Endothelial cell of umbilical vein (primary cell): ENCODE results near the gene ASF1A. TPM values are rescaled to one million over a fixed set of nuclear protein-coding genes. Genes with fewer than 3 reads are reported as not detected.

Experiments
- BruUV-seq: library from RNA; stranded (reverse); fragments of 400-500 nt; replicated peaks from 2 replicates; lab custom pipeline; 2021; lab: Mats Ljungman, UMichigan
- CTCF ChIA-PET: fragments of 300-600, 350-600 bp; sonication (Branson Sonifier 250); formaldehyde crosslinking; loops from one replicate; lab custom pipeline; 2021; ENCODE audit warnings: antibody characterized with exemption, inconsistent platforms; lab: Charles Lee
- POLR2A ChIA-PET: fragments of 300-600, 350-600 bp; sonication (Branson Sonifier 250); formaldehyde crosslinking; loops from one replicate; lab custom pipeline; 2021; ENCODE audit warnings: antibody characterized with exemption, inconsistent platforms; lab: Charles Lee
- DNase-seq: peaks from one replicate; pipeline ENCODE4 v3.0.0-alpha.2; 2011; ENCODE audit warnings: low read depth, low spot score
- FAIRE-seq: peaks from 2 replicates; lab custom pipeline; 2011; peaks lifted over from hg19 to GRCh38; lab: Jason Lieb, UNC
- H2AFZ ChIP-seq: 2 replicates; pipeline ENCODE4 v1.6.0; 2012; ENCODE audit warnings: low read depth, low read length, control low read depth, inconsistent platforms
- H3K27ac ChIP-seq: 2 replicates; pipeline ENCODE4 v1.5.1; 2011; ENCODE audit warnings: low read depth, mild to moderate bottlenecking, control low read depth, low read length, moderate library complexity; ENCODE audit not compliant: insufficient read depth
- H3K27me3 ChIP-seq, 2 experiments: 2 replicates each; pipeline versions ENCODE4 v1.6.0 to v1.6.1; 2011; ENCODE audit warnings: low read length in 2 of 2, mixed read lengths in 1 of 2; ENCODE audit not compliant: control insufficient read depth in 2 of 2, insufficient read depth in 2 of 2
- H3K36me3 ChIP-seq, 2 experiments: 2 replicates in 1 of 2; 3 replicates in 1 of 2; pipeline ENCODE4 v1.5.1; 2011; ENCODE audit warnings: low read length in 2 of 2, mild to moderate bottlenecking in 1 of 2, moderate library complexity in 1 of 2; ENCODE audit not compliant: control insufficient read depth in 2 of 2, insufficient read depth in 2 of 2; ENCODE audit errors: extremely low read depth in 1 of 2
- H3K4me1 ChIP-seq: 3 replicates; pipeline ENCODE4 v1.5.1; 2011; ENCODE audit warnings: mild to moderate bottlenecking, low read length; ENCODE audit not compliant: control insufficient read depth, insufficient read depth; ENCODE audit errors: extremely low read depth
- H3K4me2 ChIP-seq: 2 replicates; pipeline ENCODE4 v1.6.1; 2011; ENCODE audit warnings: low read length, control low read depth, mixed read lengths; ENCODE audit not compliant: insufficient read depth
- H3K4me3 ChIP-seq, 3 experiments: fragments of 200-600 bp in 1 of 3; sonication (generic), shearing (Covaris generic) in 1 of 3; replicated peaks in 1 of 3; 2 replicates each; pipeline ENCODE4 v1.5.1; 2011 to 2016; ENCODE audit warnings: control low read depth in 3 of 3, low read length in 3 of 3, mild to moderate bottlenecking in 2 of 3, inconsistent platforms in 1 of 3, low read depth in 1 of 3, moderate library complexity in 1 of 3; ENCODE audit not compliant: insufficient read depth in 1 of 3
- H3K79me2 ChIP-seq: 2 replicates; pipeline ENCODE4 v1.6.0; 2012; ENCODE audit warnings: low read length, inconsistent platforms; ENCODE audit not compliant: control insufficient read depth, insufficient read depth
- H3K9ac ChIP-seq: replicated peaks from 2 replicates; pipeline ENCODE3; 2011; ENCODE audit warnings: low read length, control low read depth; ENCODE audit not compliant: insufficient read depth; ENCODE audit errors: extremely low read depth
- H3K9me1 ChIP-seq: replicated peaks from 3 replicates; pipeline ENCODE4 v1.6.0; 2011; ENCODE audit warnings: mild to moderate bottlenecking, low read length; ENCODE audit not compliant: control insufficient read depth, insufficient read depth; ENCODE audit errors: extremely low read depth
- H3K9me3 ChIP-seq: replicated peaks from 2 replicates; pipeline ENCODE4 v1.5.1; 2012; ENCODE audit warnings: low read length, inconsistent platforms; ENCODE audit not compliant: control insufficient read depth, insufficient read depth
- H4K20me1 ChIP-seq: replicated peaks from 2 replicates; pipeline ENCODE3; 2011; ENCODE audit warnings: mild to moderate bottlenecking, low read length; ENCODE audit not compliant: control insufficient read depth, insufficient read depth; ENCODE audit errors: extremely low read depth
- EZH2 ChIP-seq: IDR thresholded peaks from 2 replicates; pipeline ENCODE4 v1.6.1; 2012; ENCODE audit warnings: borderline replicate concordance, low read depth, mild to moderate bottlenecking, moderate library complexity, low read length, inconsistent platforms; ENCODE audit not compliant: severe bottlenecking
- GATA2 ChIP-seq: IDR thresholded peaks from 2 replicates; pipeline ENCODE4 v1.7.0; 2011; ENCODE audit warnings: low read depth, mild to moderate bottlenecking, moderate library complexity, mixed read lengths, low read length; ENCODE audit not compliant: insufficient read length, insufficient read depth
- MYC ChIP-seq: IDR thresholded peaks from one replicate; pipeline ENCODE4 v1.6.1; 2011; ENCODE audit warnings: mild to moderate bottlenecking, low read depth, low read length
- POLR2A ChIP-seq: IDR thresholded peaks from 2 replicates; pipeline ENCODE4 v1.6.1; 2012; ENCODE audit warnings: low read depth, mild to moderate bottlenecking, control low read depth, low read length
- POLR2AphosphoS5 ChIP-seq: IDR thresholded peaks from 2 replicates; pipeline ENCODE4 v1.6.1; 2012; ENCODE audit warnings: low read depth, mild to moderate bottlenecking, control low read depth, low read length, moderate library complexity; ENCODE audit not compliant: insufficient read depth
- dilution Hi-C: fragments of 300-500 bp; cut with MboI; formaldehyde crosslinking; loops from one replicate; pipeline ENCODE4 v1.15.0; 2019; ENCODE audit warnings: low sequenced_read_pairs; ENCODE audit not compliant: extremely low pct_ligation_motif_present
- intact Hi-C: fragments of 100-400 bp; cut with micrococcal nuclease; formaldehyde crosslinking; loops from one replicate; pipeline ENCODE4 v1.10.0; 2022
- polyA plus RNA-seq, 4 experiments: library from polyadenylated mRNA; depleted of rRNA in 3 of 4; stranded (reverse) in 3 of 4; unstranded in 1 of 4; fragments of >200 nt; gene quantifications; 2 replicates each; pipeline versions ENCODE4 v1.2.1 to v1.2.3, GENCODE V29; 2011 to 2012; ENCODE audit warnings: missing spikeins in 1 of 4
- total RNA-seq: library from RNA; stranded (reverse); gene quantifications from 2 replicates; pipeline ENCODE4 v1.2.3, GENCODE V29; 2021
- TF ChIP-seq, protein P1 (sequence below), 2 donors: IDR thresholded peaks; 1 replicate in 1 of 2; 2 replicates in 1 of 2; pipeline ENCODE4 v1.5.1; 2011; ENCODE audit warnings: low read length in 2 of 2, mild to moderate bottlenecking in 2 of 2, moderate library complexity in 2 of 2, control low read depth in 1 of 2, inconsistent platforms in 1 of 2, low read depth in 1 of 2; ENCODE audit not compliant: insufficient read depth in 1 of 2; ENCODE audit errors: extremely low read depth in 1 of 2

ASF1A gene
- total and polyA plus RNA-seq, 2 donors (not counting 3 experiments of a cell fraction or from before 2014, with no cell fraction given): 17.6 to 38.4 TPM

DNA sequence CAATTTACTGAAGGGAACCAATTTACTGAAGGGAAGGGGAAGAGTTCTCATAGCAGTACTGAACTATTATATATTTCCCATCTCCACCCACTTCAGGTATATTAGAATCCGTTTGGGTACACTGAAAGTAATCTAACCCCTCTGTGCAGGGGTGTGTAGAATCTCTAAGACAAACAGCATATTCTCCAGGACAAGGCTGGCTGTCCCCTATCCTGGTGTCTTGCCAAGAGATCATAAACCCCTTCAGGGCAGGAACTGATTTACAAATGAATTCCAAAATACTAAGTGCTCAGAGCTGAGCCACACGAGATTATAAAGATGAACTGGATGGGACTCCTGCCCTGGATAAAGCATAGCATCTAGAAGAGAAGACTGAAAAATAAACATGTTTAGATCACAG, 9.2 kb downstream of the ASF1A start:
- peaks cover 6 to 29% of the 10 kb centered on the region in 2 experiments for H3K36me3 ChIP-seq
- H3K9ac ChIP-seq: no peak overlapping the region
- no peak for TF ChIP-seq EZH2
- CTCF ChIA-PET: interaction anchor here (1.1 to 1.4 kb wide), 2 partner anchors 8 to 10 kb away, joined by 3 to 6 read pairs; partner anchors contain the start of gene ASF1A
- H3K27ac ChIP-seq: no peak overlapping the region
- H3K27me3 ChIP-seq: no peaks in the 10 kb centered on the region
- H3K4me3 ChIP-seq: no peak overlapping the region
- H4K20me1 ChIP-seq: no peaks in the 10 kb centered on the region
- POLR2A ChIA-PET: no interaction called here
- H2AFZ ChIP-seq: no peak overlapping the region
- FAIRE-seq: no peak
- dilution Hi-C loops (no loop called here), intact Hi-C loops (no loop called here)
- no TSS peak for BruUV-seq
- no peak overlapping the region for H3K4me2 ChIP-seq
- no peaks in the 10 kb centered on the region for H3K9me1 ChIP-seq
- no peak for DNase-seq
- H3K9me3 ChIP-seq: no peaks in the 10 kb centered on the region
- peaks cover 9% of the 10 kb centered on the region for H3K4me1 ChIP-seq
- H3K79me2 ChIP-seq: peaks cover 51% of the 10 kb centered on the region

DNA sequence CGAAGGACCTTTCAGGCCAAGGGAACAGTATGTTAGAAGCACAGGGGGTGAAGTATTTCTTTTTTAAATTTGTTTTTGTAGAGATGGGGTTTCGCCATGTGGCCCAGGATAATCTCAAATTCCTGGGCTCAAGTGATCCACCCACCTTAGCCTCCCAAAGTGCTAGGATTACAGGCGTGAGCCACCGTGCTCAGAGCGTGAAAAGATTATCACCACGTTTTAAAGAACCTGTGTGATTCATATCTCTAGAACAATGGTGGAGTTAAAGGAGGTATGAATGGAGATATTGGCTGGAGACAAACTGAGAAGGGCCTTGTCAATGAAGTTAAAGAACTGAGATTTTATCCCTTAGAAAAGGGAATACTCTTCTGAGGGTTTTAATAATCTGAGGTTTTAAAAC, 9.7 kb downstream of the ASF1A start:
- POLR2A ChIA-PET: no interaction called here
- FAIRE-seq: no peak

More for the DNA sequence above, 9.7 kb downstream of the ASF1A start:
- H3K27me3 ChIP-seq: no peaks in the 10 kb centered on the region
- TF ChIP-seq POLR2AphosphoS5 (no peak), MYC (no peak), EZH2 (no peak), GATA2 (no peak), POLR2A (no peak)
- TF ChIP-seq, protein P1, sequence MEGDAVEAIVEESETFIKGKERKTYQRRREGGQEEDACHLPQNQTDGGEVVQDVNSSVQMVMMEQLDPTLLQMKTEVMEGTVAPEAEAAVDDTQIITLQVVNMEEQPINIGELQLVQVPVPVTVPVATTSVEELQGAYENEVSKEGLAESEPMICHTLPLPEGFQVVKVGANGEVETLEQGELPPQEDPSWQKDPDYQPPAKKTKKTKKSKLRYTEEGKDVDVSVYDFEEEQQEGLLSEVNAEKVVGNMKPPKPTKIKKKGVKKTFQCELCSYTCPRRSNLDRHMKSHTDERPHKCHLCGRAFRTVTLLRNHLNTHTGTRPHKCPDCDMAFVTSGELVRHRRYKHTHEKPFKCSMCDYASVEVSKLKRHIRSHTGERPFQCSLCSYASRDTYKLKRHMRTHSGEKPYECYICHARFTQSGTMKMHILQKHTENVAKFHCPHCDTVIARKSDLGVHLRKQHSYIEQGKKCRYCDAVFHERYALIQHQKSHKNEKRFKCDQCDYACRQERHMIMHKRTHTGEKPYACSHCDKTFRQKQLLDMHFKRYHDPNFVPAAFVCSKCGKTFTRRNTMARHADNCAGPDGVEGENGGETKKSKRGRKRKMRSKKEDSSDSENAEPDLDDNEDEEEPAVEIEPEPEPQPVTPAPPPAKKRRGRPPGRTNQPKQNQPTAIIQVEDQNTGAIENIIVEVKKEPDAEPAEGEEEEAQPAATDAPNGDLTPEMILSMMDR (IDR thresholded peaks at IDR 0.05; ENCODE audit: extremely low read depth in 1 of 2, insufficient read depth in 1 of 2, low read depth in 1 of 2, low read length in 2 of 2): no peak
- no peak overlapping the region for H3K4me2 ChIP-seq
- no peak for DNase-seq
- H3K4me3 ChIP-seq: no peak overlapping the region
- H4K20me1 ChIP-seq: no peaks in the 10 kb centered on the region
- H3K4me1 ChIP-seq: peaks cover 9% of the 10 kb centered on the region
- no peak overlapping the region for H3K27ac ChIP-seq
- intact Hi-C loops: no loop called here
- no peak overlapping the region for H2AFZ ChIP-seq
- H3K9me1 ChIP-seq: no peaks in the 10 kb centered on the region
- CTCF ChIA-PET: no interaction called here
- H3K79me2 ChIP-seq: peaks cover 47% of the 10 kb centered on the region
- no TSS peak for BruUV-seq
- H3K9ac ChIP-seq: no peak overlapping the region
- peaks cover 6 to 29% of the 10 kb centered on the region in 2 experiments for H3K36me3 ChIP-seq
- dilution Hi-C loops: no loop called here
- H3K9me3 ChIP-seq: no peaks in the 10 kb centered on the region
